Endometrium (tissue), 2 donors: ENCODE measurements around the gene RTL9.
"Not testable (repeated sequence)": the region's sequence is repeated elsewhere in the genome, so short reads cannot be mapped to it uniquely, and the experiment has no call there.

ENCODE experiments used
- FAIRE-seq: peaks from 2 replicates; lab custom pipeline; 2012; peaks lifted over from hg19 to GRCh38; lab: Jason Lieb, UNC
- donor health status: control.
- donor health status: control.

Gene RTL9

DNA sequence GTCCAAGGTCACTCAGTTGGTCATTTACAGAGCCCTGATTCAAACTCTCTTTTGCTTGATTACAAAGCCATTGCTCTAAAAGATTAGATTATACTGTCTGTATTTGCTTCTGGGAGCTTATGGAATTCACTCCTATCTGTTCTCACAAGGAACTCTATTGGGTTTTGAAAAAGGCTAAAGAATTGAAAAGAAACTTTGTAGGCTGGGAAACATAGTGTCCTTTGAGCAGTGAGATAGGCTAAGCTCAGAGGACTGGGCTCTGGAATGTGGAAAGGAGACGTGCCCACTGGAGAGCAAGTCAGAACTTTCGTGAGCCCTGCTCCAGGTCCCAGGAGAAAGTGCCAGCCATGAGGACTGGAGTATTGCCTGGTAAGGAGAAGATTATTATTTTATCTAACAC, at the start of gene RTL9:
Gene RTL9 (plus strand): TSS at position 301 of the 400 bp plus-strand sequence. CDS start 91,770 bp downstream, outside the sequence.
- no peak for FAIRE-seq

DNA sequence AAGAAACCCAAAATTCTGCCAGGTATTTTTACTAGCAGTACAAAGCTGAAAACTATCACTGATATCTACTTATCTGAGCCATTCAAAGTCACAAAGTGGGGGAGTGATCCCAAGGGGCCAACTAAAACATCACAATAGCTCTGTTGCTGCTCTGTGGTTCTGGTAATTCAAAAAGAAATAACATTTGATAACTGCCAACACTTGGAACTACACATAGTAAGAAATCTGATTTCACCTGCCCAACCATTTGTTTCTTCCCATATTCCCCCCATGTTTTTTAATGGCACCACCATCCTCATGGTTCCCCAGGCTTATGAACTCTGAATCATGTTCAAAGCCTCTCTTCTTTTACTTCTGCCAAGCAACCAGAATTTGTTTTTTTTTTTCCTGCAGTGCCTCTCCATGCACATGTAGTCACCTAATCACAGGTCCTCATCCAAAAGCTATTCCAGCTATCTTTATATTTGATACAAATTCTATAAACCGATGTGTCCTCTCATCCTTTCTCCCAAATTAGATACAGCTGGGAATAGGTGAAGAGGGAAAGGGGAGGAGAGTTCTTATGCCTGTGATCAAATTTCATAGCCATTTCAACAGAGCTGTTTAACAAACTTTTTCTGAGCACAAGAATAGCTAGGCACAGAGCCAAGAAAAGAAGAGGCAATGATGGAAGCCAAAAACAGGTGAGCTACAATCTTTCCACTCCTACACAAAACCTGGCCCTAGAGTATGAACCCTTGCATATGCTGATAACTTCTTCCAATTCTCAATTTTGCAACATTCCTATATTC, 48.5 kb upstream of the RTL9 start:
- no peak for FAIRE-seq

DNA sequence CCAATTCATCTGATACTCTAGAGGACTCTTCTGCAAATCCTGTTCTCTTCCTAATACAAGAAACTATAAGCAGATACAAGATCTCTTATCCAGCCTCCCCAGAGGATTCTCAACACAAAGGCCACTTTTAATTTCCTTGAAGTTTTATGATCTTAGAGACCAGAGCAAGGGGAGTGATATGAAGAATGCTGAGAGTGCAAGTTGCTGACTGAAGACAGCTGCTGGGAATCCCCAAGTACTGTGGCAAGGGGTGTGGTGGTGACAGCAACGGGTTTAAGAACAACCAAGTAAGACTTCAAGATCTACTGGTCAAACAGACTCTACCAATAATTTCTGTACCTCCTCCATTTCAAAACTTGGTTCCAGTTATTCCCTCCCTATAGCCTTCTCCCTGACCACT, 47.8 kb upstream of the RTL9 start:
- FAIRE-seq = no peak

DNA sequence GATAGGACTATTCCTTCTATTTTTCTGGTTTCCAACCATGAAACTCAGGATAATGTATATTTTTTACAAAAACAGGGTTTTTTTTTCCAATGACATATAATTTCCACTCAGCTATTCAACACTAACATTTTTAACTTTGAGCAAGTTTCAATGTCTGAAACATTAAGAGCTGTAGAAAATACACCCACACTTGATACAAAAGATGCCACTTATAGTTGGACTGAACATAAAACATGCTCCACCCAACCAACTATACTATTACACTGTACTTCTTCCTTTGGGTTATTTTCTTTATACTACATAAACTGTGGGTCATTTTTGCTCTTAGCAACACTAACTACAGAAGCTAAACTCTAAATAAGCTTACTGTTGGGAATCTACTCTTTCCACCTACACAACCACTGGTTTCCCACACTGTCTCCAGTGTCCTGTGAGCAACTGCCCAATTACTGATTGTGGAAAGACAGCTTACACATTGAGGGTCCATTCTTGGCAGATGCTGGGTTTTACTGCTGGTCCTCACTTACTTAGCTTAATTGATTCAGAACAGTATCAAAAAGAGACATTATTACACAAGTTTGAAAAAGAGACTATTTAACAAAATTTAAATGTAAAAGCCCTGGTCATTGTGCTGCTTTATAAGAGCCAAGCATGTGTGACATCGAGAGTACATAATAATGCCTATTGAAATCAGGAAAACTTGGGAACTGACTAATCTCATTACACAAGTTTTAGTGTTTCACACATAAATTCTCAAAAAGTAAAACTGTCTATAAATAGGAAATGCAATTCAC, 47.0 kb upstream of the RTL9 start:
- no peak for FAIRE-seq

DNA sequence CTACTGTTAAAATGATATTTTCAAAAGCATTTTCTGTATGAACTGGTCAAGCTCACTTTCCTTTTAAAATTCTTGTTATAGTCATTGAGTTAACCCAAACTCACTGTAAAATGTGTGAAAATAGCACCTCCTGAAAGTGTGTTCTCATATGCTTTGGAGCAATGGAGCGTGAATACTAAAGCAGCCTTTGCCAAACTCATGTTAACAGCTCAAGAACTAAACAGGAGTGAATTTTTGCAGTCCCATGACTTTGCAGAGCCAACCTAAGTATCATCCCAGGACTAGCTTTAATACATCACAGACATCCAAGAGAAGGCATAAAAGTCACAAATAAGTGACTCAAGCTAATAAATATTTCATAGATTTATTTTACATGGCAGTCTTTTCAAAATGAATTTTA, 43.1 kb upstream of the RTL9 start:
- no peak for FAIRE-seq

DNA sequence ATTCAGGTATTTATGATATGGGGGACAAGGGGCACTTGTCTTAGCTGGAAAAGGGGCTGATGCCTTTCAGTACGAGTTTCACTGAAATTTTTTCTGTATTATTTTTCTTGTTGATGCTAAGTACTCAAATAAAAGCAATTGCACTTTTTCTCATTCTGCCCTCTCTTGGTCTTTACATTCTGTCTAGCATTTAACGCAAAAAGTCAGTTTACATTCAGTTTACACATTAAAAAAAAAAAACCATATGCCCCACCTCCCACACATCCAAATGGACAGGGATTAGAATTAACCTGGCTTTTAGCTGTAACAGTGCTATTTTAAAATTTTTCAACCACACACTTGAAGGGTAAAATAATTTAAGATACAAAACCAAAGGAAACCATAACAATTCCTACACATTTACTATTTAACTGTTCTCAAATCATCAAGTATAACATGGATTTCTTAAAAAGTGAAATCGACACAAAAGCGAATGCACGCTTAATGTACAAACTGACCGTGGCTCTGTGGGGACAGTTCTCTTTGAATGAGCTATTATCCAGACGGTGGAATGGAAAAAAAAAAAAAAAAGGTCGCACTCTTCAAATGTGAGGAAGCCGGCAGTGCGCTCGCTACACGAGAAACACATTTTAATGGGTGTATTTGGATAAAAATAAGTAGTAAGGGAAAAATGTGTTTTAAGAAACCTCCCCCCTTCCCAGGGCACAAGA, 42.1 kb upstream of the RTL9 start:
- FAIRE-seq = no peak

DNA sequence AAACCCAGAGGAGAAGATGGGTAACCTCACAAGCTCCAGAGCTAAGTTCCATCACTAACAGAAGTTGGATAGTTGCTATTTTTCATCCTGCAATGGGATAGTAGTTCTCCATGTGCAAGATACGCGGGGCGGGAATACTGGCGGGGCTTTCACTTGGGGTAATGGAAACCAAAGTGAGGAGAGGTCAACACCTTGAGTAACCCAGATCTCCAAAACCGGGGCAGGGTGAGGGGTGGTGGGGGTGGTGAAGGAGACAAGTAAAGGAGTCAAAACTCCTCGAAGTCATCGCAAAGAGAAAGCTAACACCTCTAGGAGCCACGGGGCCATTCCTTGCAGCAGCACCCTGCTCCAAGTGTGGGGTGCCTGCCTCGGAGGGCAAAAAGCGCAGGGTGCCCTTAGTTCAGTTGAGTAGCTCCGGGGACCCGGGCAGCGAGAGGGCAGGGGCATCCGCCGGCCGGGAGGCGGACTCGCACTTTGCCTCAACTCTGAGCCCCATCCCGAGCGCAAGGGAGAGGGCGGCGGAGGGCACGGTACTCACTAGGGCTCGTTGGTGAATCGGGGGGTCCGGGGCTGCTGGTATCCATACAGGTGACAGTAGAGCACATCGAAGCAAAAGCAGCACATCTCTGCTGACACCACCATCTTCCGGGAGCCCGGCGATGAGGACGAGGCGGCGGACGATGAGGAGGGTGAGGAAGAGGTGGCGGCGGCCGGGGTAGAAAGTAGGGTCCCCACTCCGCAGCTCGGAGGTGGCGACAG, 41.4 kb upstream of the RTL9 start:
- FAIRE-seq = no peak

DNA sequence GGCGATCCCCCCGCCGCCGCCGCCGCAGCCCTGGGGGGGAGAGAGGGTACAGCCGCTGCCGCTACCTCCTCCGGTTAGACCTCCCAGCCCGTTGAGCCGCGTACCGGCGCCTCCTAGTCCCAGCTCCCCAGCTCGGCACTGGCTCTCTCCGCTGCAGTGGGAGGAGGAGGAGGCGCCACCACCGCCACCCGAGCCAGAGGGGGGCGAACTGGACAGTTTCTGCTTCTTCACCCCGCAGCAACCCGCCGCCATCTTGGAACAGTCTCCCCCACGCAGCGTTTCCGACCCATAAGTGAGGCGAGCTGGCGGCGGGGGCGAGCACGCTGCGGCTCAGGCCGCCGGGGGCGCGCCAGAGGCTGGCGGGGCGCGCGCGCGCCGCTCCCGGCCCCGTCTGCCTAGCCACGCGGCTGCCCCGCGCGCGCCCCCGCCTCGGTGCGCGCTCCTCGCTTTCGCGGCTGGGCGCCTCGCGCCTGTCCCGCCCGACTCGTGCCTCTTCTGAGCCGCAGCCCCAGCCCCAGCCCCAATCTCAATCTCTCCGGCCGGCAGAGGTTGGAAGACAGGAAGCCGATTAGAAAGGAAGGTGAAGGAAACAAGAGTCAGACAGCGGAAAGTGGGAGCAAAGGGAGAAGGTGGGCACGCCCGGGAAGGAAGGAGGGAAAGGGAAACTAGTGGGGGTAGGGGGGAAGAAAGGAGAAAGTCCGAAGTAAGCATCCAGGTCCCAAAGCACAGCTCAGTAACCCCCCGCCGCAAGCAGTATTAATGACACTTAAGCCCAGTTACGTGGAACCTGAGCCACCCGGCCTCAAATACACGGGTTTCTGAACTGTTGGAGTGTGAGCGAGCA, 40.6 kb upstream of the RTL9 start, which contains the start of gene AMMECR1:
Gene AMMECR1 (minus strand): TSS at position 266 of the 844 bp plus-strand sequence. CDS start 14 bp downstream, at position 252.
- FAIRE-seq = no peak

DNA sequence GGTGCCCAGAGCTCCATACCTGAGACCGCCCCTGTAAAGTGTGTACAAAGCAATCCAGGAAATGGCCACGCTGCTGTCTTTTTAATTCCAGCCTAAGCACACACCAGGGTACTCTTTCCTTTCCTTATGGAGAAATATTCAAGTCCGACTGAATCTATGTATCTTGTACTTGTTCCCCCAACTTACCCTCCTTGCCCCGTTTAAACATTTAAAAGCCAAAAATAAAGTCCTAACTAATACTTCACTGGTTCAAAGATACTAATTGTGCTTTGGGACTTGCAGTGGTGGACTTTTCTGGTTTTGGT, 40.0 kb upstream of the RTL9 start:
- FAIRE-seq = no peak

DNA sequence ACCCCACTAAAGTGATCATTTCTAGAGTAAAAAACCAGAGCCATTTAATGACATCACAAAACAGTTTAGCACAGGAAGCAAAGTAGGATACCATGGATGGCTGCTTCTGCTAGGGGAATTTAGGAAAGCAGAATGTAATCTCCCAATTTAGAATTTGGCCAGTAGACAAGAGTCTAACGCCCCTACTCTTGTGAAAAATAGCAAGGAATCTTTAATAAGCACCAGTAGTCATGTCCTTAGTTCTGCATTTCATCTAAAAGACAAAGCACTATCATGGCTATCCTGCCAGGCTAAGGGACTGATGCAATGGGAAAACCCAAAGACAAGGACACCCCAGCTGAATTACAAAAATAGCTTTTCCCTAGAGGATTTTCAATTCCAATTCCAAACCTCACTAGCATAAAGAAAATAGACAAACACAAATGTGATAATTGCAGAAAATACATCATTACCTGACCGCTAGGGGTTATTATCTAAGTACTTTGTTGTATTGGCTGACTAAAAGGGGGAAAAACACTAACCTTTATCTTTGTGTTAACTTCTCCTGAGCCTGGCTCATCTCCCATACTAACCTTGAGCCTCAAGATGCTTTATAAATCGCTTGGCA, 38.2 kb upstream of the RTL9 start:
- no peak for FAIRE-seq

DNA sequence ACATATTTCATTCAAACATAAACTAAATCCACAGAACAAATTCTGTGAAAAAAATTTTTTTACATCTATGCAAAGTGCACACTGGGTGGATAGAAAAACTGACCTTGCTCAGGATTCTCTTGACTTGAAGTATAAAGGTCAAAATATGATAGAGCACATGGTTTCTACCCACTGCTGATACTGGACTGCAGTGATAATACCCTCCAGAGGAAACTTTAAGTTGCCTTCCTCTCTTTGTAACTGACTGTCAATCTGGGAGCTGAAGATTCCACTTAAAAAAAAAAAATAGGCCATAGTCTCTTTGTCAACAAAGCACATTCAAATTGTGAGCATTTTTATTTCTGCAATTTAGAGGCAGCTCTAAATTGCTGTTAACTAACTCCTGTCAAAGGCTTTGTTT, 37.6 kb upstream of the RTL9 start:
- no peak for FAIRE-seq

DNA sequence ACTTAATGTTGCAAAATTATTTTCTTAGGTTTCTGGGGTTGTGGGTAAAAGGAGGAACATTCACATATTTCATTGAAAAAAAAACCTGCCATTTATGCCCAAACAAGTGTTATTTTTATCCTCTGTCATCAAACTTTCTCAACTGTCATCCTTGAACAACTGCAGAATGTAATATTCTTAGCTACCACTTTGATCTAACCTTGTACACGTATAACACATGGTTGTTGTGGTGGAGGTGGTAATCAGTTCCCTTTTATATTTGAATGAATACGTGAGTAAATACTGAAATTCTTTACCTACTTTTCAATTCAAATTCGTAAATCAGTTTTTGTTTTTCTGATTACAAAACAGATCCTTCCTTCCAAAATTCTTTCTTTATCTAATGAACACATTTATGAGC, 37.0 kb upstream of the RTL9 start:
- no peak for FAIRE-seq

DNA sequence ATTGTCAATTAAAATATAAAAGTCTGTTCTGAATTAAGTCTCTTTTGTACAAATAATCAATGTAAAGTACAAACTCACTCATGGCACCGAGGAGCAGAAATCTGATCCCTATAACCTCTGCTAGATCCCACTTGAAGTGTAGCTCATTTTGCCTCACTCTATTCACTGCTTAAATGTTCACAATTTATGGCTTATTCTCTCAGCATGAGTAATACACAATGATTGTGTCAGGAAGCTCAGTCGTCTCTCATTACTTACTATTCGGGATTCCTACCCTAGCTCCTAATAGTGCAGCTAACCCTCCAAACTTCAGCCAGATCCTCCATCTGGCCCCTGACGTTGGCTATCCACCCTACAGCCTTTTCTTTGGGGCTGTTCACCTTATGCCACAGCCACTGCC, 36.0 kb upstream of the RTL9 start:
- FAIRE-seq = no peak

DNA sequence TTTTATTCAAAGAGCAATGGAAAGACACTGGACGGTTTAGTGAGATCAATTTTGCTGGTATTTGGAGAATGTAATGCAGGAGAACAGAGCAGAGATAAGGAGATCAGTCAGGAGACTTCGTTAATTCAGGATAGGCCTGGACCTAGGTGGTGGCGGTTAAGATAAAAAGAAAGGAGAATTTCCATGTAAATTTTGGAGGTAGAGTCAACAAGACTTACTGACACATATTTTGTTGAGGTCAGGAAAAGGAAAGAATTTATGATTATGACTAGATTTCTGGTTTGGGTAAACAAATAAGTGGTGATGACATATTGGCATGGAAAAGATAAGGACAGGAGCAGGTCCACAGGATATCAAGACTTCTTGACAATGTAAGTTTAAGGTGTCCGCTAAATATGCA, 31.9 kb upstream of the RTL9 start:
- no peak for FAIRE-seq

DNA sequence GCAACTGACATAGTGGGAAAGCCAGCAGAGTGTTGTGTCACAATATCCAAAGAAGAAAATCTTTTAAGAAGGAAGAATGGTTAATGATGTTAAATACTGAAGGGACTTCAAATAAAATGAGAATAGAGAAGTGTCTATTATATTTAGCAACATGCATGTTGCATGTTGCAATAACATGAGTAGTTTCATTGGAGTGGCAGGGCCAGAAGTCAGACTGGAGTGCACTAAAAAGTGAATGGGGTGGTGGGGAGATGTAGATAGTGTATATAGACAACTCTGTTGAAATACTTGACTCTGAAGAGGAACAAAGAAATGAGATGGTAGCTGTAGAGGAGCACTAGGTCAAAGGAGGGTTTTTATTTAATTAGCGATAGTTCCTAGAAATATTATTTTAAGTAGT, 31.3 kb upstream of the RTL9 start:
- no peak for FAIRE-seq

DNA sequence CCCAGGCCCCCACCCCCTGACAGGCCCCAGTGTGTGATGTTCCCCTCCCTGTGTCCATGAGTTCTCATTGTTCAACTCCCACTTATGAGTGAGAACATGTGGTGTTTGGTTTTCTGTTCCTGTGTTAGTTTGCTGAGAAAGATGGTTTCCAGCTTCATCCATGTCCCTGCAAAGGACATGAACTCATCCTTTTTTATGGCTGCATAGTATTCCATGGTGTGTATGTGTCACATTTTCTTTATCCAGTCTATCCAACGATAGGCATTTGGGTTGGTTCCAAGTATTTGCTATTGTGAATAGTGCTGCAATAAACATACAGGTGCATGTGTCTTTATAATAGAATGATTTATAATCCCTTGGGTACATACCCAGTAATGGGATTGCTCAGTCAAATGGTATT, 30.0 kb upstream of the RTL9 start:
- FAIRE-seq = not testable (repeated sequence)

DNA sequence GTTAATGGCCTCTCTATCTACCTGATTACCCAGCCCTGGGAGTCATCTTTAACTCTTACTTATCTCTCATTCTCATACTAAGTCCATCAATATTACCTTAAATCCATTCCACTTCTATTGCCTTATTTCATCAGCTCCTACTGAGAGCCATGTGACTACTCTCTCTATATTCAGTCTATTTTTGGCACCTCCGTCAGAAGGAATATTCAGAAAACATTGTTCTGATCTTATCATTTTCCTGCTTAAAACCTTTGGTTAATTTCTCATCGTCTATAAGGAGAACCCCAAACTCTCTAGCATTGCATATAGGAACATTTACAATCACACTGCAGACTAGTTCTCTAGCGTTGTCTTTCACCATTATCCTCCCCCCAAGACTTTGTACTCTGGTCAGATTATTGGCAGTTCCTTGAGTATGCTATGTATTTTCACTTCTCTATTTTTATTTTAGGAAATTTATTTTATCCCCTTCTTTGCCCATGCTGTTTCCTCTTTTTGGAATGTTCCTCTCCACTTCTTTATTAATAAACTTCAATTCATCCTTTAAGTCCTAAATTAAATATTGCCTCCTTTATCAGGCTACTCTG, 27.1 kb upstream of the RTL9 start:
- FAIRE-seq = no peak

DNA sequence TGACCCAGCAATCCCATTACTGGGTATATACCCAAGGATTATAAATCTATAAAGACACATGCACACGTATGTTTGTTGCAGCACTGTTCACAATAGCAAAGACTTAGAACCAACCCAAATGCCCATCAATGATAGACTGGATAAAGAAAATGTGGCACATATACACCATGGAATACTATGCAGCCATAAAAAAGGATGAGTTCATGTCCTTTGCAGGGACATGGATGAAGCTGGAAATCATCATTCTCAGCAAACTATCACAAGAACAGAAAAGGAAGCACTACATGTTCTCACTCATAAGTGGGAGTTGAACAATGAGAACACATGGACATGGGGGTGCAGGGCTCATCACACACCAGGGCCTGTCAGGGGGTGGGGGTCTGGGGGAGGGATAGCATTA, 25.2 kb upstream of the RTL9 start:
- not testable (repeated sequence) for FAIRE-seq

DNA sequence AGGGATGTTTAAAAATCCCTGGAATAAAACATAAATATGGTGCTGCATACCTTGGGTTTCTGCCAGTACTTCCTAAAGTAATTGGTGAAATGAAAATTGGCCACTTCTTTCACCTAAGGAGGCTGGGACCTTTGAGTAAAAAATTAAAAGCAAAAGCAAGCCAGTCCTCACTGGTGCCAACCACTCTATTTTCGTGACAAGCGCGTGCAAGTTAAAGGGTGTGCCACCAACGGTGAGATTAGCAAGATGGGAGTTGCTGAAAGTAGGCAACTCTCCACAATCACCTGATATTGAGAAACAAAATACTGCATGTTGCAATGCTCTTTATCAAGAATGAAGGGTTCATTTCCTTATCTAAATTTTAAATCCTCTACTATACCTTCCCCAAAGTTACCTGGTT, 19.7 kb upstream of the RTL9 start:
- FAIRE-seq = no peak
